Suppressor macrophage (primary cell): ENCODE measurements around the gene RAI1.

Experiments used
- DNase-seq, 4 experiments: peaks; one replicate each; pipeline ENCODE4 v3.0.0-alpha.2; 2020 to 2022

The RAI1 gene

DNA sequence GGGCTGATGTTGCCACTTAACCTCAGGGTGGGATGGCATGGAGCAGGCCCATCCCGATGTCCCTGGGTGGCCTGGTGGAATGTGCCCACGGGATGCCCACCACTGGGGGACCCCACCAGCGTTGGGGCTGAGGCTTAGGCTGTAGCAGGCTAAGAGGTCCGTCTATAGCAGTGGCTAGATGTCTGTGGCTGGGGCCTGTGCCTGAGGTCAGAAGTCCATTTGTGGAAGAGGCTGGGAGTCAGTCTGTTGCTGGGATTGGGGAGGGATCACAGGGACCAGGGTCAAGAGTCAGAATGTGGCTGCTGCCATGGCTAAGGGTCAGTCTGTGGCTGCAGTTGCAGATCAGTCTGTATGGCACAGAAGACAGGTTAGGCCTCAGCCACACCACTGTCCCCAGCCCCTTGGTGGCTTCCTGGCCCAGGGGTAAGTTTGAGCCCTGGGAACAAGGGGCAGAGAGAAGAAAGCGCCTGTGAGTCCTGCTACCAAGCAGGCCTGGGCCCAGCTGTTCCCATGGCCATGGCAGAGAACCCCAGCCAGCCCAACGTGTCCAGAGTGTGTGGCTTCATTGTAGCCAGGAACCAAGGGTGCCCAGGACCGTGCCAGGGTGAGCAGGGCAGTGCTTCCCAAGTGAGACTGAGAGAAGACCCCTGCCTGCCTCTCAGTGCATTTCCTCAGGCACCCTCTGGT, 35.7 kb downstream of the RAI1 start:
- no peak for DNase-seq

DNA sequence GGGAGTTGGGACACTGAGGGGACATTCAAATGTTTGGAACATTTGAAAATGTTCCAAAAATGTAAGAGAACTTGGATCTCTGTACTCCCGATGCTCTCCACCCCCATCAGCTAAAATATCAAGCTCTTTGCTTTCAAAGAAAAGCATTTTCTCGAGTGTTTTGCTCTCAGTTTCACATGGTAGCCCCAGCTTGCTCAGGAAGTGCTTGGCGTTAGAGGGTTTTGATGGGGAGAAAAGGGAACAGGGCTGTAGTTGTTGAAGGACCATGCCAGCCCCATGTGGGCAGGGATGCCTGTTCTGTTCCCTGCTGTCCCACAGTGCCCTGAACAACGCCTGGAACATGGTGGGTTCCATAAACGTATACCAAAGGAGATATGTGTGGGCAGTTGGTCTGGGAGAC, 37.0 kb downstream of the RAI1 start:
- DNase-seq, result no peak

DNA sequence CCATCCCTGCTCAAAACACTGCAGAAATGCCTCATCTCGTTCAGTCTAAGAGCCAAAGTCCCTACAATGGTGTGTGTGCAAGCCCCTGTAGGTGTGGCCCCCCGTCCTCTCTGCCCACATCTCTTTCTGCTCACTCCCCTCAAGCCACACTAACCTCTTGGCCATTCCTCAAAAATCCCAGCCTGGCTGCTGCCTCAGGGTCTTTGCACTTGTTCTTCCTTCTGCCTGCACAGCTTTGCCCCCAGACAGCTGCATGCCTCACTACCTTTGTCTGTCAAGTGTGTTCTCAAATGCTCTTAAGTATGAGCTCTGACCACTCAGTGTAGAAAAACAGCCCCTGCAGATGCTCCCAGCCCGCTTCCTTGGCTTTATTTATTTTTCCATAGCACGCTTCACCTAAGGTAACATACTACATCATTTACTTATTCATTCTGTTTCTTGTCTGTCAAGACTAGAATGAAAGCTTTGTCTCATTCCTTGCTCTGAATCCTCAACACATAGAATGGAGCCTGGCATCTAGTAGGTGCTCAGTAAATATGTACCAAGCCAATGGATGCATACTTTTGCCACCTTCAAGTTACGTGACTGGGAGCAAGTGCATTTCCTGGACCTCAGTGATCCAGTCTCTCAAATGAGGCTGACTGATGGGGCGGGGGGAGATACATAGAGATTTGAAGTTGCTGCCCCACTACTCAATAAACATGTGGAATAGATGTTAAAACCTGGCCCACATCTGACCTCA, 38.1 kb downstream of the RAI1 start:
- DNase-seq, result no peak

DNA sequence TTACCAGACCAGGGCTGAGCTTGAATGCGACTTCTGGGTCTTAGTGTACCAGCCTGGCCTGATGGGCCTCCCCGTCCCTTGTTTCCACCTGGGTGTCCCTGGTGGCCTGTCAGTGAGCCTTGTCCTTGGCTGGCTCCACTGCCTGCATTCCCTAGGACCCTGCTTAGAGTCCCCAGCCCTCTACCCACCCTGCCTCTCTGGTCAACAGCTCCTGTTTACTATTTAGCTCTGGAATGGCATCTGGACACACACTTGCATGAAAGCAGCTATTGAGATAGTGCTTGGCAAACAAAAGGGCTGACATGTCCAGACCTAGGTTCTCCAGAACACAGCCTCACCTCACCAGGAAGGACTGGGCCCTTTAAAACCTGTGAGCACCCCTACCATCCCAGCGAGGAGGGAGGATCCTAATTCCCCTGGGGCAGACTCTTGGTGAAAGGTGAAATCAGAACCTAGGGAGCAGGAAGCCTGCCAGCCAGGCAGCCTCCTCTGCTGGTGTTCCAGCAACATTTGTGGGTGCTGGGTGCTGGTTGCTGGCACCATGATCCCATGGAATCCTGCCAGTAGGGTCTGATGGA, 38.8 kb downstream of the RAI1 start:
- DNase-seq, result no peak

DNA sequence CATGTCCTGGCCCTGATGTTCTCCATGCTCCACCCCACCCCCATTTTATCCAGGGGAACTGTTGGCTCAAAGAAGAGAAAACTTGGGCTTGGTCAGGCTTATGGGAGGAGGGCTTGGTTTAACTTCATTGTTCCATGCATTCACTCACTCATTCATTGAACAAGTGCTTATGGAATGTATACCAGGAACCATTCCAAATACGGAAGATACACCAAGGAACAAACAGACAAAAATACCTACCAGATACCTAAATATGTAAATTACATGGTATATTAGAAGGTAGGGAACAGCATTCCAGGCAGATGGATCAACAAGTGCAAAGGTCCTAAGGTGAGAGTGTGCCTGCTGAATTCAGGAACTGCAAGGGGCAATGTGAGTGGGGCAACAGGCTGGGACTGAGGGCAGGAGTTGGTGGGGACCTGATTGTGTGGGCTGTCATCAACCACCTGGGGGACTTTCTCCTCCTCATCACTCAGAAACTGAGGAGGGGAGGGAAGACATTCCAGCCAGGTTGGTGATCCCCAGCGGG, 39.9 kb downstream of the RAI1 start:
- DNase-seq, result no peak

DNA sequence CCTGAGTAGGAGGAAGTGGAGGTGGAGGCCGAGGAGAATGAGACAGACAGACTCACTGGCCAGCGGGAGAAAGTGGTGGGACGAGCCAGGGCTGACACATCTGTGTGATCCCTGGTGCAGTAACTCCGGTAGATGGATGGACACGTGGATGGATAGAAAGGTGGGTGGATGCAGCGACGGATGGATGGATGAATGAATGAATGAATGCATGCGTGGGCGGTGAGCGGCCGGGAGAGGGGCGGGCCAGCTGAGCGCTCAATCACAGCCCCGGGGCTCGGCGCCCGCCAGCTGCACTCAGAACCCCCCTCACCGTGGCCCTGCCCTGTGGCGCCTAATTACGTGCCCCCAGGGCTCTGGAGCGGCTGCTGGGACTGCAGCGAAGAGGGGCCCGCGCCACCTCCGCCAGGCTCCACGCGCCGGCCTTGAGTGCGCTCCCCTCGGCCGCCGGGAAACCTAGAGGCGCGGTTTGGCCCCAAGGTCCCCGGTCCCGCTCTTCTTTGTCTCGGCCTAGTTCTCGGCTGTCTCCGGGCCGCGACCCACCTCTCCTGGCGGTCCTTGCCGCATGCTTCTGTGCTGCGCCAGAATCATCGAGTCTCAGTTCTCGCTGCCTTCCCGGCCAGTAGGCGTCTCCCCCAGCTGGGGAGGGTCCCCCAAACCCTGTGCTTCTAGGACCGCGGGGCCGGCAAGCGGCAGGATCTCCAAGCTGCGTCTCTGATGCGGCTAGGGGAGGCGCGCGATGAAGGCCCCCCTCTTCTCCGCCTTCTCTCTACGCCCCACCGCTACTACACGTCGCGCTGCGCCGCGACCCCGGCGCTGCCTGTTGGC, 41.0 kb downstream of the RAI1 start:
- DNase-seq, result no peak

DNA sequence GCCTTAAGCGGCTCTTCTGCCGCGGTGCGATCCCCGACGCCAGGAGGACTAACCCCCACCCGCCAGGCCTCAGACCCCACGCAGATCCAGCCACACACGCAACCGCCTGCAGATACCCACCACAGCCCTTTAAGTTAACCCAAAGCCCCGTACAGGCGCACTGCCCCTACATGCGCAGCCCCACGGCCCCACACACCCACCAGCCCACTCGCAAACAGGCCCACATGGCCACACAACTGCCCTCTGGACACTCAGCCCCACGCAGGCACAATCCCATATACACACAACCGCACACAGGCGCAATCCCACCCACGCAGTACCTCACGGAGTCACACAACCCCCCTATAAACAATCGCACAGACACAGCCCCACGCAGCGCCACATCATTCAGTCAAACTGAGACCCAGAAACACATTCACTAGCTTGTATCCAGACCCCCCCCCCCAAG, 41.7 kb downstream of the RAI1 start:
- DNase-seq, result peak in 2 of 4 experiments; percentile 27 to 33

DNA sequence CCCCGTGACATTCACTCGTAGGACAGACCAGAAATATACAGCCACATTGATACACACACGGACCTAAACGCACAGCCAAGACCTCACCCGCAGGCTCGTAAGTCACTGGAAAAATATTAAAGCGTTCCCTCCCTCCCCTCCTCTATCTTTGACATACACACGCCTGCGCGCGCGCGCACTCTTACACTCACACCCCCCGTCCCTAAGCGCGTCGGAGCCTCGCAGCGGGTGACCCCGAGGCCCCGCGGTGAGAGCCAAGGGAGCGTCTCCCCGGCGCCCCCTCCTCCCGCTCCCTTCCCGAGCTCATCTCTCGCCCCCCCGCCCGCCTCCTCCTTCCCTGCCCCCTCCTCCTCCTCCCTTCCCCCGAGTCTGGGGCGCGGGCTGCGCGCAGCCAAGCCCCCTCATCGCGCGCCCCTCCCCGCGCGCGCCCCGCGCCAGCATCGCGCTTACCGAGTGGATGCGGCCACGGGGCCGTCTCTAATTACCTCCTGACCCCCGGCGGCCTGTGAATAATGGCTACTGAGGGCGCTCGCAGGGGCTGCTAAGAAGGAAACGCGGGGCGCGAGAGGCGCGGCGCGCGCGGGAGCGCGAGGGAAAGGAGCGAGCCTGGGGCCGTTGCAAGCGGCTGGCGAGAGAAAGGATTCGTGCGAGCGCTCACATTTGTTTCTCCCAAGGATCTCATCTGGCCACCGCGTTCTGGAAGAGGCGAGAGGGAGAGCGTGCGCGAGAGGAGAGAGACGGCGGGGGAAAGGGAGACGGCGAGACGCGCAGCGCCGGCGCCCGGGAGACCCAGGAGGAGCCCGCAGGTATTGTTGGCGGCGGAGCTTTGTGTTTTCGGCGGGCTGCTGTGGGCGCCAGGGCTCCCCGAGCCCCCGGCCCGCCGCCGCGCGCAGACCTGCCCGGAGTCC, 42.4 kb downstream of the RAI1 start:
- DNase-seq, result peak; percentile 27 to 62 (median 36)

DNA sequence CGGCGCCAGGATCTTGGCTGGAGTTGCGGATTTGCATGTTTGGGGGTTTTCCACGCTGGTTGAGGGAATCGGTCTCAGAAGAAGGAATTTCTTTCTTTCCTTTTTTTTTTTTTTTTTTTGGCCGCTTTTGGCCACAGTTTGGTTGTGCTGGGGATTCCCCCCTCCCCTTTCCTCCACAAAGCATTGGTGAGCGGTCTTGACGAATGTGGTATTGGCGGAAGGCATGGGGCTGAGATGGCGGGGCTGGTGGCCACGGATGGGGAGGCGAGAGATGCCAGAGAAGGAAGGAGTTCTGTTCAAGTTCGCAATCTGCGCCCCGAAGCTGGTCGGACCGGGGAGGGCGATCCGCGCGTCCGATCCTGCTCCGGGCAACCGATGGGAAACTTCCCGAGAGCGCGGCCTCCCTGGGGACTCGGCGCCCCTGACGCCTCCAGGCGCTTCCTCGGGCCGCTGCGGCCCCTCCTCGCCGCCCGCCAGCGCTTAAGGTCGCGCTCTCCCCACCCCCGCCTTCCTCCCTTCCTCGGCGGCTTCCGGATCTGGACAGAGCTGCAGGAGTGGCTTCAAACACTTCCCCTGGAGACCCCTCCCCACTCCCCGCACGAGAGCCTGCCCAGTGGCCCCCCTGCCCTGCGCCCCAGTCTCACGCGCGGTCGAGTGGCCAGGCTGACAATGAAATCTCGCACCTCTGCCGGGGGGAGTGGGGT, 43.2 kb downstream of the RAI1 start:
- peak; percentile 26 to 66 (median 46) for DNase-seq

DNA sequence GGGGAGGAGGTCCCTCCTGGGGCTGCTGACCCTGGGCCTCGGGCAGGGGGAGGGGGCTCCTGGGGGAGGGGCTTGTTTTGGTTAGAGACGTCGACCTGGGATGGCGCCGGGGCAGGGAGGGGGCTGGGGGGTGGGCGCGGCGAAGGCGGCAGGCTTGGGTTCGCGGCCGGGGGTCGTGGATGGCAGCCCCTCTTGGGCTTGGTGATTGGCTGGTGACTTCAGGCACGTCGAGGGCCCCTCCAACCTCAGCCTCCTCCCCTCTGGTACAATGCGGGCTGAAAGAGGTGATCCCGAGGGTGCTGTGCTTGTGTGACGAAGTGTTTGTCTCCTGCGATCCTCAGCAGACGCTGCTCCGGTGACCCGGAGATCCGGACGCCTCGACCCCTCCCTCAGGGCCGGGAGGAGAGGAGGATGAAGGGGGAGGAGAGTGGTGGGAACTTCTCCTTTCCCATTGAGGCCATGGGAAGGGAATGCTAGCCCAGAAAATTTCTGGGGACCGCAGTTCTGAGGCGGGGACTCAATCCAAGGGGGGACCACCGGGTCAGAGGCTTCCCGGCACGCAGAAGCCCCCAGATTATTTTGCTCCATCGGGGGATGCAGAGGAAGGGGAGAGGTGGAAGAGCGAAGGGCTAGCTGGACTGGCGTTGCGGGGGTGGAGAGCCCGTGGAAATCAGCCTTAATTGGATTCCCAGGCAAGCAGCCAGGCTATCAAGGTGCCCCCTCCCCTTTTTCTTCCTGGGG, 43.9 kb downstream of the RAI1 start:
- peak in 2 of 4 experiments; percentile 21 to 31 for DNase-seq

DNA sequence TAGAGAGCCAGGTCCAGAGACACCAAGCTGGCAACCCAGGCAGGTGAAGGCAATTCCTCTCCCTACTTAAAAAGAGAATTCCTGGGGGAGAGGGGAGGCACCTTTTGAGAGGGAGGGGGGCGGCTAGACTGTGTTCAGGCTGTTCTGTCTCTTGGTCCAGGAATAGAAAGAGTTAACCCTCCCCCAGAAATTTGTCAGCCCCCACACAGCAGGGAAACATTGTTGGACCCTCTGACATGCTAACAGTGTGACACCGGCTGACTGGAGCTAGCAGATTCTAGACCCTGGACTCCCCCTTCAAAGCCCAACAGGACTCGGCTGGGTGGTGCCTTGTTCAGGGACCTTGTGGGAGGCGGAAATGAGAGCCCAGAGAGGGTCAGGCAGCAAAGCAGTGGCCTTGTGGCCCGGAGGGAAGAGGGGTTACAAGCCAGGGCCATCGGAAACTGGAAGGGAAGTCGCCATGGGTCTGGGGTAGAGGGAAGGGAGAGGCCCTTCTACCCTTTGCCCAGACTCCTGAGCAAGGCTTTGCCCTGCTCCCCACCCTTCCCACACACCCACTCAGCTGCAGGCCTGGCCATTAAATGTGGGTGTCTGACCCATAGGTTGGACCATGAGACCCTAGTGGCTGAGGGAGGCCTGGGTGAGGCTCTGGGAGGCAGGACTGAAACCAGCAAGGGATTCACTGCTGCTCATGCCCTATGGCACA, 44.6 kb downstream of the RAI1 start:
- peak; percentile 36 to 56 (median 50) for DNase-seq

DNA sequence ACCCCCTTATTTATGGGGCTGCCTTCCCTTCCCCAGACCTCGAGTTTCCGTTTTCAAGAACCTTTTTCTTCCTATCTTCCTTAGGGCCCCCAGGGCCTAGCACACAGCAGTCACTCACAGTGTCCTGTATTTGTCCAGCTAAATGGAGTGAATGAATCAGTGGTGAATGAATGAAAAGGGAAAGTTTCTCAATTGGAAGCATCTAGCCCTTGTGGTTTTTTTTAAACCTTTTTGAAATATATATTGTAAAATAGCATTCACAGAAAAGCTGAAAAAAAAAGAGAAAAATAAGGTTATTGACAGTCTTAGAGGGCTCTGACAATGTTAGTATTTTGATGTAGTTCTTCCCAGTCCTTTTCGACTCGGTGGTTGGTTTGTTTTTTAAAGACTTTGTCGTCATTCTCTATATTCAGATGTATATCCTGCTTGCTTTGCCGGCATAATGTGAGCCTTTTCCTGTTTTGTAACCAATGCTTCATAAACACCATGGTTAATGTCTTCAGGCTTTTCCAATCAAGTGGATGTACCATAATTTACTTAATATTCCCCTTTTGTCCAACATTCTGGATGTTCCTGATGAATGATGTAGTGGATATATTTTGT, 45.3 kb downstream of the RAI1 start:
- peak in 1 of 4 experiments; percentile 25 for DNase-seq

DNA sequence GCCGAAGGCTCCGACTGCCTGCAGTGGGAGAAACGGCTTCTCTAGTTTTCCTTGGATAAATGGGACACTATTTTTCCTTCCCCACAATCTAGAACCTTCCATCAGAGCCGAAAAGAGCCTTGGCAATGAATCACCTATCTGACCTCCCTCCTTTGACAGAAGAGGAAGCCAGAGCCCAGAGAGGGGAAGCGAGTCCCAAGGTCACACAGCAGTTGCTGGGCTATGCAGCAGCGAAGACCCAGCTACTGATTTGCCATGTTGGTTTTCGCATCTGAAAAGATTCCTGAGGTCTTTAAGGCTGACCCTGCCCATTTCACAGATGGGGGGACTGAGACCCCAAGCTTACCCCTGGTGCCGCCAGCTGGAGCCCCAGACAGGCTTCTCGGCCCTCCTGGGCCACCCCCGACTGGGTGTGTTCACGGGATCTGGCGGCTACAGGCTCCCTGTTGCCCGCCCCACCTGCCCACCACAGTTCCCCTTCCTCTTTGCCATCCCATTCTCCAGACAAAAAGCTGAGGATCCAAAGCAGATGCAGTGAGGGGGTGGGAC, 45.9 kb downstream of the RAI1 start:
- peak in 3 of 4 experiments; percentile 28 to 38 (median 34) for DNase-seq

DNA sequence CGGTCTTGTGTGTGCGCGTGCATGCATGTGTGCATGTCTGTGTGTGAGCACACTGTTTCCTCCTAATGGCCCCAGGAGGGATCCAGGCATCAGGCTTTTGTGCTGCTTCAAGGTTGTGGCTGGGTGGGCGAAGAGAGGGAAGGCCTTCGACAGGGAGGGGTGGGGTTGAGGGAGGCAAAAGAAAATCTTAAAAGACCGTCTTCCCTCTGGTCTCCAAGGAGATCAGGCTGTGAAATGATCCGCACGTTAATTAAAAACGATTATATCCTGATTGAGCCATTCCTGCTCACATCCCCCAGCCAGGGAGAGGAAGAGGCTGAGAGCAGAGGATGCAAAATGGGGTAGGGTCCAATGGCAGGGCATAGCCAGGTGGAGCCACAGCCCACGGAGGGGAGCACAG, 46.9 kb downstream of the RAI1 start:
- DNase-seq, result no peak

DNA sequence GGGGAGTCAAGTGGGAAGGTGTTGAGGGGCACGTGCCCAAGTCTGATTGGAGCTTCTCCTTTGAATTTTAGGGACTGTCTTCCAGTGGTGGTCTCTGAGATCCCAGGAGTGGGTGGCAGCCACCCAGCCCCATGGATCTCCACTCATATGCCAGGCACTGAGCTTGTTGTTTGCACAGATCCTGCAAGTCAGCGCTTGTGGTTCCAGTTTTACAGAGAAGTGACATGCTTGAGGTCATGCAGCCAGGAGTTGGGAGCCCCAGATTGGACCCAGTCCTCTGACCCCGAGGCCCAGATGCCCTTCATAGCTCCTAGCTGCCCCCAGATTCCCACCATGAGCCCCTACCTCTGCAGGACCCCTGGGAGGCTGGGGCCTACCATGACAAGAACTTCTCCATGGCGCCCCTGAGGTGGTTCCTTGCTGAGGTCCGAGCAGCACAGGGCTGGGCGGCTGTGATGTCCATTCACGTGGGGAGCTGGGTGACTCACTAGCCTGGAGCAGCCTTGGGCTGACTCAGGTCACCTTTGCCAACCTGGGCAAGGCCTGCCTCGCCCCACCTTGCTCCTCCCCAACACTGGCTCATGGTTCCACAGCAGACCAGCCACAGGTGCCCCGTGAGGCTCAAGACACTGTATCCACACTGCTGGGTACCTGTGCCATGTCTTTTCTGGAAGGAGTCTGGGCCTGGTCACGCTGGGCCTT, 47.4 kb downstream of the RAI1 start:
- DNase-seq, result peak in 3 of 4 experiments; percentile 23 to 42 (median 35)

DNA sequence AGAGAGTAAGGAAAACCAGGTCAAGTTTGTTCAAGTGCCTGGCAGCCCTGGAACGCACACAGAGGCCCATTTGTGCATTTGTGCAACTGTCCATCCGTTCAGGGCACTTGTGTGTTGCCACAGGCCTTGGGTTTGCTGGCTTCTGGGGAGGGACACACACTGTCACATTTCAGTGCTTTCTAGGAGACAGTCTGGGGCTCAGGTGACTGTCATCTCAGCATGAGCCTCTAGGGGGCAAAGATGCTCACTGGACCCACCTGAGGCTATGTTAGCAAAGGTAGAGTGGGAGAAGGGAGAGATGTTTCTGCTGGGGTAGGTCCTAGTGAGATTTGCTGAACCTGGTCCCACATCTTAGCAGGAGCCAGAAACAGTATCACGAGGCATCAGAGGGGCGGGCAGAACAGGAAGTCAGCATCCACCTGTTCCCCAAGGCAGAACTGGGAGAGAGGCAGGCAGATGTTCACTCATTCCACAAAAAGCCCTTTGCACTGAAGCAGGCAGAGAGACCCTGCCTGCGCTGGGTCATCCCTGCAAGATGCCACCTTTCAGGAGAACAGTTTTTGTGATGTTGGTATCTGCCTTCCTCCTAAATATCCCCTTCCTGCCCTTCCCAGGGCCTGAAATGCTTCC, 48.5 kb downstream of the RAI1 start:
- DNase-seq, result no peak

DNA sequence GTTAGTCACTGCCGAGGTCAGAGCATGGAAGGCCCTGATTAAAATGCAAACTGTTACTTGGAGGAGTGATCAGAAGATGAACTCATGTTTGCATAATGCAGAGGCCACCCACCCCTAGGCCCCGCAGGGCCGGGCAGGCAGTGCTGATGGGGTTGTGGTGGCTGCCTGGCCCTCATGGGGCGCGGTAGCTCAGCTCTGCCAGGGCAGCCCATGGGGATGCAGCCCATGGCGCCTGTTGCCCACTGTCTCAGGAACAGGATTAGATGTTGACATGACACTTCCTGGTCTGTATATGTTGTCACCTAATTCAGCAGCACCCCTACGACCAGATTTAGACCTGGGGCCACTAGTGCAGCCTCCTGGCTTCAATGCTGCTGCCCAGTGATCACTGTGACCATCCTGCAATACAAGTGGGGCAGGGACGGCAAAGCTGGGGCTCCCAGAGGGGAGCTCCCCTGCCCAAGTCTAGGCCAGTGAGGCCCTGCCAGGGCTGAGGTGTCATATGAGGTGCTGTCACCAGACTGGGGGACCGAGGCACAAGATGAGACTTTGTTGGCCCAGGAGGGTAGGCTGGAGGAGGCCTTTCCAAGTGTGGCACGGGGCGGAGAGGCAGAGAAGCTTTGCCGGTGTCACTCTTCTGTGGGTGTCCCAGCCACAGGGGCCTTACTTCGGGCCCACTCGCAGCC, 49.1 kb downstream of the RAI1 start:
- no peak for DNase-seq
